Fibroblast of skin of right biceps (primary cell): ENCODE data around the gene HERC3.
"Not testable (repeated sequence)": the region's sequence is repeated elsewhere in the genome, so short reads cannot be mapped to it uniquely, and the experiment has no call there.

Experiments
- DNase-seq: peaks from one replicate; pipeline ENCODE4 v3.0.0-alpha.2; 2013

HERC3 gene

GRCh38 chr4:88609794-88610193, 17.5 kb downstream of the HERC3 start:
- DNase-seq, result not testable (repeated sequence)

DNA sequence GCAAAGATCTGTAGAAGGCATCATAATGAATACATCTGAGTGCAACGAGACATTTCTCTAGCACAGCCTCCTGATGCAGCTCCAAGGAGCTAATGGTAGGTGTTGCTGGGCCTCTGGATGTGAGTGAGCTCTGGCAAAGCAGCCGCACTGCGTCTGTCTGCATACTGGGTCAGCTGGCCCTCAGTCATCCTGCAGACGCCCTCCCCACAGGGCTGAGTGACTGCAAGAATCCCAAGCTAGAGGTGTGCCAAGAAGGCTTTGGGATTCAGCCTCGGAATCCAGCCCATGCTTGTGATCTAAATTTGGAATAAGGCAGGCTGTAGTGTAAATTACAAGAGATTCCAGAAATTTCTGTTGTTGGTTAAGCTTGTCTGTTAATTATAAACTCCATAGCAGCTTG, 18.5 kb downstream of the HERC3 start:
- peak; percentile 78 for DNase-seq

- DNase-seq, result no peak
Measured at GRCh38 chr4:88613417-88613875, 21.2 kb downstream of the HERC3 start.

GRCh38 chr4:88614058-88614457, 21.8 kb downstream of the HERC3 start:
- DNase-seq, result no peak

DNA sequence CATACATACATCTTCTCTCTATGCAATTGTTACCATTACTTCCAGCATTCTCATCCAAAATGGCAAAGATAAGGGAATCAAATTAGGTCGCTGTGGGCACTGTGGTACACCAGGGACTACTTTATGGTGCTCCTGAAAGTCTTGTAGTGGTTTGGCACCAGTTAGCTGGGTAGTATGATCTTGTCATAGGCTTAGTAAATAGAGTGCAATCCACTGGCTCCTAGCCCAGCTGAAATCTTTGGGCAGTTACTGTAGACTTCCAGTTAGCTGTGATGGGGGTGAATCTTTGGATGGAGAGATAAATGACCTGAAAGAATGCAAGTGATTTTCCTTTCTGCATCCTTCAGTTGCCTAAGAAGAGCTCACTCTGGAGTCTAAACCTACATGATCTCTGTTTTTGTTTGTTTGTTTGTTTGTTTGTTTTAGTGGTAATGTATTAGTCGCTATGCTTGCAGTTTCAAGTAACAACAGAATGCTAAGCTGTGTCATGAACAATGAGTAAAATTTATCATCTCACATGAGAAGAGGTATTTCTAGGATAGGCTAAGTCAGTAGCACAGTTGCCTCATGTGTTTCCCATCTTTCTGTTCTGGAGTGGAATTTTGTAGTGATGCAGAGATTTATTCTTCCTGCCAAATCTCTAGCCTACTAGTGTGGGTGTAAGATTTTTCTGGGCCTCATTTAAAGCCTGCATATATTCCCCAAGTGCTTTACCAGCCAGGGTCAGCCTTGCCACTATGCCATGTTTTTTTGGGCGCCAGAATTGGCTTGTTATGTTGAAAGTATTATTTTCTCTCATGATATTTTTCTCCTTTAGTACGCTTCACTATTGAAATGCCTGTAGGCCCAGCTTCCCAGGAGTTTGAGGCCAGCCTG, 24.2 kb downstream of the HERC3 start:
- DNase-seq, result peak; percentile 96

- DNase-seq, result no peak
Measured at GRCh38 chr4:88618782-88619485, 26.7 kb downstream of the HERC3 start.

DNA sequence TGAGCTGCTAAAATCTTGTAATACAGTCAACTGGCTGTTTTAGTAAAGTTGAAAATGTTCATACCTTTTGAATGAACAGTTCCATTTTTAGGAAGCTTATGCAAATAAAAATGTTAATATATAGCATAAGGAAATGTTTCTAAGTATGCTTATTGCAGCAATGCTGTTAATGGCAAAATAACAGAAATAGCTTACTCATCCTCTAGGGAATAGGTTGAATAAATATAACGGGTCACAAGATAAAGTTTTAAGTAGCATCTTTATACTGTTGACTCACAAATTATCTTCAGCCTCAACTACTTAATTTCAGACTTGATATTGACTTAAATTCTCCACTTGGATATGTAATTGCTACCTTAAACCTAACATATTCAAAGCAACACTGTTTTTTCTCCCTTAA, 27.7 kb downstream of the HERC3 start:
- DNase-seq, result peak; percentile 68

GRCh38 chr4:88621763-88622327, 29.6 kb downstream of the HERC3 start:
- DNase-seq, result no peak

- peak; percentile 97 for DNase-seq
Measured at GRCh38 chr4:88623097-88623496, 30.8 kb downstream of the HERC3 start.

GRCh38 chr4:88628746-88629145, 36.5 kb downstream of the HERC3 start:
- no peak for DNase-seq

- peak; percentile 34 for DNase-seq
Measured at GRCh38 chr4:88629826-88630225, 37.5 kb downstream of the HERC3 start.

DNA sequence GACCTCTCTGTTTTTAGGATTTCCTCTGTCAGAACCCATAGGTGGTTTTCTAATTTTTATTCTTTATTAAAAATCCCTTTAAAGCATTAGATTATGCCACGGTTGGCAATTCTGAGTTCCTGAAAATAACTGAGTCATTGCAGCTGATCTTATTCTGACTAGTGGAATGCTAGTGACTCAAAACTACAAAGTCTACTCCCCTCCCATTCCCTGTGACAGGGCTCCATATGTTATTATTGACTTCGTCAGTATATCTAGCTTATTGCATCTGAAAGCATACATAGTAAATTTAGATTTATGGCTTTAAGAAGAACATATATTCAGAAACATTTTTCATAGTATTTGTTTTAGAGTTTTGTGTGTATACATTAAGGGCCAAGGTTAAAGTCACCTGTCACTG, 38.5 kb downstream of the HERC3 start:
- DNase-seq, result peak; percentile 81

- no peak for DNase-seq
Measured at GRCh38 chr4:88643932-88644331, 51.7 kb downstream of the HERC3 start.

DNA sequence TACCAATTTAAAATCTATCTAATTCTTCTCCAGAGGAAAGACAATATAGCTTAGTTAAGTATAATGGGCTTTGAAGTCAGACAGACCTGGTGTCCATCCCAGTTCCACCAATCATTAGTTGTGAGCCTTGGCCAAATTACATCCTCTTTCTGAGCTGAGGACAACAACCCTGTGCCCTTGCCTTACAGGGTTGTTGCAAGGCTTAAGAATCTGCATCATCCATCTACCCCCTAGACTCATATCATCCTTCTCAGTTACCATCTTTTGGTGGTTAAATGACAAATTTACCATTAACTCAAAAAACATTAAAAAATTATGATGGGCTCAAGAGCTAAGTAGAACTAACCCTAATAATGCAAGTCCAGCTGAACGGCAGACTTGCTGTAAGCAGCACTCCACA, 53.7 kb downstream of the HERC3 start:
- no peak for DNase-seq

- no peak for DNase-seq
Measured at GRCh38 chr4:88646528-88647280, 54.4 kb downstream of the HERC3 start.

- DNase-seq, result no peak
Measured at GRCh38 chr4:88649716-88650115, 57.4 kb downstream of the HERC3 start.

DNA sequence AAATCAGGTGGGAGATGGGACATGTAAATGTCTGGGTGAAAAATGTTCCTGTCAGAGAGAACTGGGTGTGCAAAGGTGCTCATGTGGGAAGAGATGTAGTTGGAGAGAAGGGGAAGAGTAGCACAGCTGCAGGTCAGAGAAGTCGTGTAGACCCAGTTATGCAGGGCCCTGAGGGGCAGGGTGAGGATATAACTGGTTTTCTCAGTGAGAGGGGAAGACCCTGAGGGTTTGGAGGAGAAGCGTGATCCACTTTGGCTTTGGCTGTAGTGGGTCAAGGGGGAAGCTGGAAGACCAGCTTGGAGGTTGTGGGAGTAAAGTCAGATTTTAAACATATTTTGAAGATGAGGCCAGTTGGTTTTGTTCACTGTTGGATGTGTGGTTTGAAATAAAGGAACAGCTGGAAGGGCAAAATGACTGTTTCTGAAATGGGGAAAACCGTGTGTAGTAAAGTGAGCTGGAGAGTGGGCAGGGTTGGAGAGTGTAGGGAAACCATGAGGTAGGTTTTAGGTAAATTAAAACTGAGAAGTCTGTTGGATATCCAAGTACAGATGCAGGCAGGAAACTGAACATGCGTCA, 61.2 kb downstream of the HERC3 start:
- no peak for DNase-seq

- DNase-seq, result no peak
Measured at GRCh38 chr4:88655226-88655625, 62.9 kb downstream of the HERC3 start.

DNA sequence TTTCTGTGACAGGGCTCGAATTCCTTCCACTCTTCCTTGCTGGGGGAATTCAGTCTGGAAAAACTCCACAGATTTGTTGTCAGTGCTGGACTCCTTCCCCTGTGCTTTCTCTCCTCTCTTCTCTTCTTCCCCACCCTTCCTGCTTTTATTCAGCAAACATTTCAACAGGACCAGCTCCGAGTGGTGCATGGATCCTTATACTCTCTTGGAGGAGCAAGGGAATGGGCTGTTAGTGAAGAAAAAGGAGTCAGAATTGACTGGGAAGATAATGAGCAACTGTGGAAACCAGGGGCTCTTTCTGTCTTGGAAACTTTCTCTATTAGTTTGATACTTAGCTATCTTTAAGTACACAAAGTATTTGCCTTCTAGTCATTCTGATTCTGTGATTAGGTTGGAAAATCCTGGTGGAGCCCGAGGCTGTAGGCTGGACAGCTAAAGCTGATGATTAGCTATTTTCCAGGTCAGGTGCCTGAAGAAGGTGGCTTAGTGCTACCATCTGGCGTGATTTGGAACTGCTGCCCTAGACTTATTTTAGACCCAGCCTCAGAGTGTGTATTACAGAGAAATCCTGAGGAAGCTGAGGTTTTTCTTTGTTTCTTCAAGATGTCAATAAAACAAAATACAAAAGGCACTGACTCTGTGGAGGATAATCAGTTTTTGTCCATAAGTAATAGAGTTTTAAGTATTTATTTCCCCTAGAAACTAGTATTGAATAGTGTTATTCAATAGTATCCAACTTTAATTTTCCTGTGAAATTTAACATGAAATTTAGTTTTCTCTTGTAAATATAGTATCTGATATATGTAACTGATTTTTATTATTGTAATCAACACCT, 67.0 kb downstream of the HERC3 start:
- peak; percentile 68 for DNase-seq

- no peak for DNase-seq
Measured at GRCh38 chr4:88659890-88660208, 67.6 kb downstream of the HERC3 start.

DNA sequence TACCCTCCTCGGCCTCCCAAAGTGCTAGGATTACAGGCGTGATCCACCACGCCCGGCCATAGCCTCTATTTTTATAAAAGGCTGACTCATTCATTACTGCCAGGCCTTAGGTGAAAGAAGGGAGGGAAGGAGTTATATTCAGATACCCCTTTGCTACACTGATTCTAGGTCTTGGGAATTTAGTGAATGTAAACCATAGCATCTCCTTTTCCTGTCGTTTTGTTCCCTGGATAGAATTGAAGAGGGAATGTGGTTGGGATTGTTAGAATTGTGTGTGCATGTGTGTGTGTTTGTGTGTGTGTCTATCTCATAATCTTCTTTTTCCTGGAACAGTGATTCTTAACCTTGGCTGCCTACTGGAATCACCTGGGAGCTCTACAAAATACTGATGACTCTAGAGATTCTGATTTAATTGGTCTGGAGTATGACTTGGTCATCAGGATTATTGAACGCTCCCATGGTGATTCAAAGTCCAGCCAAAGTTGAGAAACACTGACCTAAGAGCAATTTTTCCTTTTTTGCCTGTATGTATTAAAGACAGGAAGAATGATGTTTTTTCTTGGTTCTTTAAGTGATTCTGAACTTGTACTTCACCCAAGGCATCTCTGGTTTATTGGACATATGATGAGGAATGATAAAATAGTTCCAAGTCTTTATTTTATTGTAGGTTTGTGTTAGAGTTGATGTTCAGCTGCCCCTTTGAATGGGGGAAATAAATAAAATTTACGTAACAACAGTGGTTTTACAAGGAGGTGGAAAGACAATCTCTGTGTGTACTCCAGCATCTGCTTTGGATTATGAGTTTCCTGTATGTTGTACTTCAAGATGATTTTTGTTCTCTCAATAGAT, 68.4 kb downstream of the HERC3 start:
- DNase-seq, result peak; percentile 60
